ENCODE results near the gene XPO1.

XPO1 gene

DNA sequence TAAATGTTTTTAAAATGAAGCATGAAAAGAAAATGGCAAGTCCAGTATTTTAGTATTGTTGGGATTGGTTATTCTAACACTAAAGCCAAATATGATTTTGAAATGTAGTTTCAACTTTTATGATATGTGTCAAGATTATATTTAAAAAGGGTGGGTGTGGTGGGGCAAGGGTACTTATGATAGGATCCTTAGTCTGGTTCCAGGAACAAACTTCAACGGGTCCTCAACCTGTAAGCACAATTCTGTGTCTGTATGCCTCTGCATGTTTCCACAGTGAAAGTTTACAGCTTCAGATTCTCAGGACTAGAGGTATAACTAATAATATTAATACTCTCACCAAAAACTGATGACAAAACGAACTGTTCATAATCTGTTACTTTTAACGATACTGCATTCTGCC, 73.1 kb downstream of the XPO1 start:
- Histone ChIP-seq H3K79me2 (ENCODE audit: control insufficient read depth, low read length) (peaks cover 100% of the 10 kb centered on the region), H3K27me3 (ENCODE audit: control insufficient read depth, low read length) (no peaks in the 10 kb centered on the region), H3K36me3 (ENCODE audit: control insufficient read depth, low read length) (peaks cover 47% of the 10 kb centered on the region), H3K4me2 (ENCODE audit: low read length) (peak overlapping the region; percentile 85), H4K20me1 (ENCODE audit: control insufficient read depth, insufficient read depth, low read depth, low read length) (peaks cover 15% of the 10 kb centered on the region), H3K9me3 (ENCODE audit: control insufficient read depth, insufficient read depth, low read length) (no peaks in the 10 kb centered on the region), H3K27ac (ENCODE audit: low read depth, low read length) (peak overlapping the region; percentile 91), H3K9me2 (replicated peaks; ENCODE audit: control insufficient read depth, low read length) (no peaks in the 10 kb centered on the region), H3K4me1 (ENCODE audit: control insufficient read depth, low read length) (peaks cover 86% of the 10 kb centered on the region), H3F3A (ENCODE audit: control insufficient read depth, insufficient read depth) (peaks cover 28% of the 10 kb centered on the region), H3K4me3 (ENCODE audit: low read length) (peak overlapping the region; percentile 71)
- TF ChIP-seq EZH2phosphoT487 (IDR thresholded peaks at IDR 0.05; ENCODE audit: borderline replicate concordance, low read length), result no peak
- TF ChIP-seq, protein P1, sequence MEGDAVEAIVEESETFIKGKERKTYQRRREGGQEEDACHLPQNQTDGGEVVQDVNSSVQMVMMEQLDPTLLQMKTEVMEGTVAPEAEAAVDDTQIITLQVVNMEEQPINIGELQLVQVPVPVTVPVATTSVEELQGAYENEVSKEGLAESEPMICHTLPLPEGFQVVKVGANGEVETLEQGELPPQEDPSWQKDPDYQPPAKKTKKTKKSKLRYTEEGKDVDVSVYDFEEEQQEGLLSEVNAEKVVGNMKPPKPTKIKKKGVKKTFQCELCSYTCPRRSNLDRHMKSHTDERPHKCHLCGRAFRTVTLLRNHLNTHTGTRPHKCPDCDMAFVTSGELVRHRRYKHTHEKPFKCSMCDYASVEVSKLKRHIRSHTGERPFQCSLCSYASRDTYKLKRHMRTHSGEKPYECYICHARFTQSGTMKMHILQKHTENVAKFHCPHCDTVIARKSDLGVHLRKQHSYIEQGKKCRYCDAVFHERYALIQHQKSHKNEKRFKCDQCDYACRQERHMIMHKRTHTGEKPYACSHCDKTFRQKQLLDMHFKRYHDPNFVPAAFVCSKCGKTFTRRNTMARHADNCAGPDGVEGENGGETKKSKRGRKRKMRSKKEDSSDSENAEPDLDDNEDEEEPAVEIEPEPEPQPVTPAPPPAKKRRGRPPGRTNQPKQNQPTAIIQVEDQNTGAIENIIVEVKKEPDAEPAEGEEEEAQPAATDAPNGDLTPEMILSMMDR (IDR thresholded peaks at IDR 0.05; ENCODE audit: low read depth, low read length, poor library complexity, severe bottlenecking), result no peak

GRCh38 chr2:61463769-61464475, 74.2 kb downstream of the XPO1 start:
- Histone ChIP-seq H3F3A (ENCODE audit: control insufficient read depth, insufficient read depth) (peaks cover 22% of the 10 kb centered on the region), H3K4me1 (ENCODE audit: control insufficient read depth, low read length) (peaks cover 97% of the 10 kb centered on the region), H3K9me3 (ENCODE audit: control insufficient read depth, insufficient read depth, low read length) (no peaks in the 10 kb centered on the region), H3K4me3 (ENCODE audit: low read length) (peak overlapping the region; percentile 71), H3K4me2 (ENCODE audit: low read length) (peak overlapping the region; percentile 85), H3K27ac (ENCODE audit: low read depth, low read length) (peak overlapping the region; percentile 91), H4K20me1 (ENCODE audit: control insufficient read depth, insufficient read depth, low read depth, low read length) (peaks cover 20% of the 10 kb centered on the region), H3K36me3 (ENCODE audit: control insufficient read depth, low read length) (peaks cover 45% of the 10 kb centered on the region), H3K9me2 (replicated peaks; ENCODE audit: control insufficient read depth, low read length) (no peaks in the 10 kb centered on the region), H3K27me3 (ENCODE audit: control insufficient read depth, low read length) (no peaks in the 10 kb centered on the region), H3K79me2 (ENCODE audit: control insufficient read depth, low read length) (peaks cover 100% of the 10 kb centered on the region)
- TF ChIP-seq, protein P1 (IDR thresholded peaks at IDR 0.05; ENCODE audit: low read depth, low read length, poor library complexity, severe bottlenecking), result no peak
- TF ChIP-seq EZH2phosphoT487 (IDR thresholded peaks at IDR 0.05; ENCODE audit: borderline replicate concordance, low read length), result no peak

GRCh38 chr2:61461404-61461803, 76.8 kb downstream of the XPO1 start:
- Histone ChIP-seq H3K36me3 (ENCODE audit: control insufficient read depth, low read length) (peaks cover 39% of the 10 kb centered on the region), H3K4me1 (ENCODE audit: control insufficient read depth, low read length) (peaks cover 99% of the 10 kb centered on the region), H3K4me3 (ENCODE audit: low read length) (no peak overlapping the region), H3K4me2 (ENCODE audit: low read length) (0 out of 2 replicates have a peak overlapping the region, but pooled peaks have one; percentile 64), H4K20me1 (ENCODE audit: control insufficient read depth, insufficient read depth, low read depth, low read length) (peaks cover 25% of the 10 kb centered on the region), H3K27me3 (ENCODE audit: control insufficient read depth, low read length) (no peaks in the 10 kb centered on the region), H3K9me2 (replicated peaks; ENCODE audit: control insufficient read depth, low read length) (no peaks in the 10 kb centered on the region), H3K79me2 (ENCODE audit: control insufficient read depth, low read length) (peaks cover 100% of the 10 kb centered on the region), H3F3A (ENCODE audit: control insufficient read depth, insufficient read depth) (peaks cover 22% of the 10 kb centered on the region), H3K27ac (ENCODE audit: low read depth, low read length) (no peak overlapping the region), H3K9me3 (ENCODE audit: control insufficient read depth, insufficient read depth, low read length) (no peaks in the 10 kb centered on the region)
- TF ChIP-seq, protein P1 (IDR thresholded peaks at IDR 0.05; ENCODE audit: low read depth, low read length, poor library complexity, severe bottlenecking), result no peak
- no peak for TF ChIP-seq EZH2phosphoT487 (IDR thresholded peaks at IDR 0.05; ENCODE audit: borderline replicate concordance, low read length)
